Measurements from ENCODE around the gene PCDHGB3.

Gene PCDHGB3

DNA sequence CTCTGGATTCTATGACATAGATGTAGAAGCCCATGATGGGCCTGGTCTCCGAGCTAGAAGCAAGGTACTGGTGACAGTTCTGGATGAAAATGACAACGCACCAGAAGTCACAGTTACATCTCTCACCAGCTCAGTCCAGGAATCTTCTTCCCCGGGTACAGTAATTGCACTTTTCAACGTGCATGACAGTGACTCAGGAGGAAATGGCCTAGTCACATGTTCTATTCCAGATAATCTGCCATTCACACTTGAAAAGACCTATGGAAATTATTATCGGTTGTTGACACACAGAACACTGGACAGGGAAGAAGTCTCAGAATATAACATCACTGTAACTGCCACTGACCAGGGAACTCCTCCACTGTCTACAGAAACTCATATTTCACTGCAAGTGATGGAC lies 13.9 kb upstream of the PCDHGB3 start:
- Histone ChIP-seq H3K4me3 (ENCODE audit: low read depth in 1 of 2, low read length in 1 of 2) (no peak overlapping the region), H3K36me3 (no peaks in the 10 kb centered on the region), H3K9me3 (peaks cover 26% of the 10 kb centered on the region), H3K4me1 (ENCODE audit: control insufficient read depth in 1 of 2, insufficient read depth in 1 of 2, low read depth in 1 of 2, low read length in 1 of 2) (no peaks in the 10 kb centered on the region), H3K27me3 (peaks cover 100% of the 10 kb centered on the region), H3K27ac (no peak overlapping the region)
- TF ChIP-seq CTCF (IDR thresholded peaks at IDR 0.05) = no peak

- H3K36me3 ChIP-seq = no peaks in the 10 kb centered on the region
- peaks cover 25% of the 10 kb centered on the region for H3K9me3 ChIP-seq
- no peak overlapping the region for H3K4me3 ChIP-seq (ENCODE audit: low read depth in 1 of 2, low read length in 1 of 2)
- H3K27me3 ChIP-seq = peaks cover 100% of the 10 kb centered on the region
- TF ChIP-seq CTCF (IDR thresholded peaks at IDR 0.05) = no peak
- no peaks in the 10 kb centered on the region for H3K4me1 ChIP-seq (ENCODE audit: control insufficient read depth in 1 of 2, insufficient read depth in 1 of 2, low read depth in 1 of 2, low read length in 1 of 2)
- H3K27ac ChIP-seq = no peak overlapping the region
Measured at GRCh38 chr5:141356950-141357349, 13.1 kb upstream of the PCDHGB3 start.

- TF ChIP-seq CTCF (IDR thresholded peaks at IDR 0.05) = no peak
- no peak within 1 kb of the TSS for H3K4me3 ChIP-seq (ENCODE audit: low read depth in 1 of 2, low read length in 1 of 2)
- H3K36me3 ChIP-seq = no peaks in the 10 kb centered on the region
- H3K27ac ChIP-seq = no peak within 1 kb of the TSS
- peaks cover 100% of the 10 kb centered on the region for H3K27me3 ChIP-seq
- peaks cover 33% of the 10 kb centered on the region for H3K9me3 ChIP-seq
- H3K4me1 ChIP-seq (ENCODE audit: control insufficient read depth in 1 of 2, insufficient read depth in 1 of 2, low read depth in 1 of 2, low read length in 1 of 2) = no peaks in the 10 kb centered on the region
Measured at GRCh38 chr5:141359790-141360426, 10.1 kb upstream of the PCDHGB3 start, which contains the start of gene PCDHGB2. Gene PCDHGB2, plus strand, starts transcription at chr5:141359994. Its CDS starts 142 bp downstream, at chr5:141360136.

- H3K9me3 ChIP-seq = peaks cover 41% of the 10 kb centered on the region
- H3K27ac ChIP-seq = no peak overlapping the region
- no peak overlapping the region for H3K4me3 ChIP-seq (ENCODE audit: low read depth in 1 of 2, low read length in 1 of 2)
- H3K4me1 ChIP-seq (ENCODE audit: control insufficient read depth in 1 of 2, insufficient read depth in 1 of 2, low read depth in 1 of 2, low read length in 1 of 2) = no peaks in the 10 kb centered on the region
- H3K27me3 ChIP-seq = peaks cover 100% of the 10 kb centered on the region
- no peak for TF ChIP-seq CTCF (IDR thresholded peaks at IDR 0.05)
- H3K36me3 ChIP-seq = no peaks in the 10 kb centered on the region
Measured at GRCh38 chr5:141360685-141361084, 9.4 kb upstream of the PCDHGB3 start.

DNA sequence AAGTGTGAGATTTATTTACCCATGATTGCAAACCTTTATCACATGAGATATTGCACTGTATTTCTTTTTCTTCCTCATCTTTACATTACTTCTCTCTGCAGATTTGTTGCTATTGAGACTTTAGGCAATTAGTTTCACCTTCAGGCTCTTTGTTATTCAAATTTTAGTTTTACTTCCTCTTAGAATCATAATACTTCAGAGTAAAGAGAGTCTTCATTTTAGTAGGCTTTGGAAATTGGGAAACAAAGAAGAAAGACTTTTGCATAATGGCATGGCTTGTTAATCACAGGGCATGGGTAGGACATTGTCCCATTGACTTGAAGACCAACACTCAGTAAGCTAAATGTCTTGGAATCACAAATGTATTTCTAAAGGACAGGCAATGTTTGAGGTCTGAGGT lies 7.3 kb upstream of the PCDHGB3 start:
- Histone ChIP-seq H3K27ac (no peak overlapping the region), H3K9me3 (peaks cover 45% of the 10 kb centered on the region)

More for the DNA sequence above, 7.3 kb upstream of the PCDHGB3 start:
- Histone ChIP-seq H3K36me3 (no peaks in the 10 kb centered on the region), H3K4me3 (ENCODE audit: low read depth in 1 of 2, low read length in 1 of 2) (no peak overlapping the region), H3K27me3 (peaks cover 100% of the 10 kb centered on the region), H3K4me1 (ENCODE audit: control insufficient read depth in 1 of 2, insufficient read depth in 1 of 2, low read depth in 1 of 2, low read length in 1 of 2) (no peaks in the 10 kb centered on the region)
- no peak for TF ChIP-seq CTCF (IDR thresholded peaks at IDR 0.05)

Measured in neutrophil (primary cell).